ENCODE data around the gene DPYSL4.

Gene DPYSL4

DNA sequence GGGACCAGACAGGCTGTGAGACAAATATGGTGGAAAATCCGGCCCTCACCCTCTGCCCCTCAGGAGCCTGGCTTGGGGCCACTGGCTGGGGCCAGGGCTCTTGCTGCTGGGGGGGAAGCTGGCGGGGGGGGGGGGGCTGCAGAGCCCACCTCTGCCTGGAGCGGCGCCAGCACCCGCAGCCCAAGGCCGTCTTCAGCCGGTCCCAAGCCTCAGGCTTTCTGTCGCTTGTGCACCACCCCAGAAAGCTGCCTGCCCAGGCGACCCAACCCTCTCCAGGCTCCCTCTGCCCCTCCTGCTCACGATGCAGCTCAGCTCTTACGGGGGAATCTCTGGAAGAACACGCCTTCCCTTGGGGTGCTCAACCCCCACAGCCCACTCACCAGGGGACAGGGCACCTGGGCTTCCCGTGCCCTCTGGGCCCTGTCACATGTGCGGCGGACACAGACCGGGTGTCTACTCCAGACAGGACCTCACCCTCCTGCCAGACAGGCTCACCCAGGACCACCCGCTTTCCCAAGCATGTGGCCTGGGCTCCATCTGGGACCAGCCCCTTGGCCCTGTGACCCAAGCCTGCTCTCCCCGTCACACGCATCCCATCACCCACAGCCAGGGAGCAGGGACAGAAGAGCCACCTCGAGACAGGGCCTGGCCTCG lies 43.9 kb downstream of the DPYSL4 start:
- DNase-seq, result no peak

DNA sequence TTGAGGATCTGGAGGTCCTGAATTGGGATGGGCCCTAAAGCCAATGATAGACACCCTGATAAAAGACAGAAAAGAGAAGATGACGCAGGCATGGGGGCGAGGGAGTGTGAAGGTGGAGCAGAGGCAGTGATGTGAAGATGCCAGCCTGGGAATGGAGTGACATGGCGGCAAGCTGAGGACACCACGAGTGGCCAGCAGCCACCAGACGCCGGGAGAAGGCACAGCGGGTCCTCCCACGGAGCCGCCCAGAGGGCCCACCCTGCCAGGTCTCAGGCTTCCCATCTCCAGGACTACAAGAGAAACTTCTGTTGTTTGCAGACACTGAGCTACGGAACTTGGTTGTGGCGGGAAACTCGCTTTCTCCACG lies 44.9 kb downstream of the DPYSL4 start:
- DNase-seq, result no peak

DNA sequence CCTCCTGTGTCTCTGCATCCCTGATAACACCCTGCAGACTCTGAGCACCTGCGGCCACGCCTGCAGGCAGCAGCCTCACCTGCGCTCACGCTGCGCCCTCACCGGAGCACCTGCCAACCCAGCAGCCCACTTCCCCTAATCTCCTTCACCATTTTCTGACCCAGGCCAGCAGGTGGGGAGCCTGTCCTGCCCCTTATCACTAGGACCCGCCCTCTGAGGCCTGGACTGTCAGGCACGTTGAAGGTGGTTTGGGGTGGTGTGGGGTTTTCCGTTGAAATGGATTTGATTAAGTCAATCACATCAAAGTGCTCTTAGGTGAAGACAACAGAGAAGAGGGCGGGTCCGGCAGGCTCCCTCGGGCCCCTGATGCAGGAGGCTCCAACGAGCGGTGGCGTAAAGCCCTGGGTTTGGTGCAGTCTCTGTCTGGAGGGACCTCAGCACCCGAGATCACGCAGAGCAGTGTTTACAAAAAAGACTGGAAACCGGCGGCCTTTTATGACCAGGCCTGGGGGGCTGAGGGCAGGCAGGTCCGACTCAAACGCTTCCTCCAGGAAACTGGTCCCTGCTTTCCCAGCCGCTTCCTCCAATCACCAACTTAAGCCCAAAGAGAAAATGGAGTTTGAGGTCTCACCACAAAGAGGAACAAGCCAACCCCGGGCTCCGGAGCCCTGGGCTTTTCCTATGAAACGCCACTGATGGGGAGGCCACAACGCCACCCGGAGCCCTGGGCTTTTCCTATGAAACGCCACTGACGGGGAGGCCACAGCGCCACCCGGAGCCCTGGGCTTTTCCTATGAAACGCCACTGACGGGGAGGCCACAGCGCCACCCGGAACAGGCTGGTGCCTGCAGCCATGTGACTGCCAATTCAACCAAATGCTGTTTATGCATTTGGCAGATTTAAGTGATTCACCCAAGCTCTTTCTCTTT lies 45.5 kb downstream of the DPYSL4 start:
- DNase-seq, result no peak

GRCh38 chr10:132232981-132233380 lies 46.2 kb downstream of the DPYSL4 start:
- DNase-seq, result no peak

- no peak for DNase-seq
Observed at GRCh38 chr10:132233501-132234085, 46.8 kb downstream of the DPYSL4 start.

DNA sequence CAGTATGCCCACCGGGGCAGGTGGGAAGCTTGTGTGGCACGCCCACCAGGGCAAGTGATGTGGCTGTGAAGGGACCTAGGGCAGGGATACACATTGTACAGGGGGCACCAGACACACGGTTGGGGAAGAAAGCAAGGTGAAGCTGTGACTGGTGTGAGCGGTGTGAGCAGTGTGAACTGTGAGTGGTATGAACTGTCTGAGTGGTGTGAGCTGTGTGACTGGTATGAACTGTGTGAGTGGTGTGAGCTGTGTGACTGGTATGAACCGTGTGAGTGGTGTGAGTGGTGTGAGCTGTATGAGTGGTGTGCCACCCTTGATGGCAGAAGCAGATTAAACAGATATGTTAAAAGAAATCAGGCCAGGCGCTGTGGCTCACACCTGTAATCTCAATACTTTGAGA lies 48.1 kb downstream of the DPYSL4 start:
- no peak for DNase-seq

DNA sequence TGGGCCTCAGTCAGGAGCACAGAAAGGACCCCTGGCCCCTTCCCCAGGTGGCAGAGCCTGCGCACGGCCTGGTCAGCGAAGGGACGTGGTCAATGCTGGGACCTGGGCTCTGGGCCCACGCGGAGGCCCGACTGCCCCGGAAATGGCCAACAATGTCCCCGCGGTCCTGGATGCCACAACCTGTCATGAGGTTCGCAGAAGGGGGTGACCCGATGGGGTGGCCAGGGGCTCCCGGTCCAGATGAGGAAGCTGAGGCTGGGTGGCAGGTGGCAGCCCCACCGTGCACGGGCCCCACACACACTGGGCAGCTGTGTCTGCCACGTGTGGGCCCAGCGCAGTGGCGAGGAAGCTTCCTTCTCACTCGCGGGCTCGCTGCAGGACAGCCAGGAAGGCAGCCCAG lies 49.4 kb downstream of the DPYSL4 start:
- no peak for DNase-seq

DNA sequence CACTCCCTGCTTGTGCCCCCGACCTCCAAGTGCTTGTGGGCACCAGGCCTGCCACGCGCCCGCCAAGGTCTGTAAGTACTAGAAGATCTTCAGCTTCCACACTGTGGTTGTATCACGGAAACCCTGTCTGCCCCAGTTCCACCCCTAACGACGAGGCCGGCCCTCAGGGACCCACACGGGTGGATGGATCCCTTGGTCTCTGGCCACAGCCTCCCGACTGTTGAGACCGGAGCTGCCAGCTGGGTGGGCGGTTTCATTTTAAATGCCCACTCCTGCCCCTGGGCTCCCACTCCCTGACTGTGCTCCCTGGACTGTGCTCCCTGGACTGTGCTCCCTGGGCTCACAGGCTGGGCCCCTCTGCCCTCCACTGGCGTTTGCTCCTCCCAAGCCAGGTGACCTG lies 50.1 kb downstream of the DPYSL4 start:
- no peak for DNase-seq

DNA sequence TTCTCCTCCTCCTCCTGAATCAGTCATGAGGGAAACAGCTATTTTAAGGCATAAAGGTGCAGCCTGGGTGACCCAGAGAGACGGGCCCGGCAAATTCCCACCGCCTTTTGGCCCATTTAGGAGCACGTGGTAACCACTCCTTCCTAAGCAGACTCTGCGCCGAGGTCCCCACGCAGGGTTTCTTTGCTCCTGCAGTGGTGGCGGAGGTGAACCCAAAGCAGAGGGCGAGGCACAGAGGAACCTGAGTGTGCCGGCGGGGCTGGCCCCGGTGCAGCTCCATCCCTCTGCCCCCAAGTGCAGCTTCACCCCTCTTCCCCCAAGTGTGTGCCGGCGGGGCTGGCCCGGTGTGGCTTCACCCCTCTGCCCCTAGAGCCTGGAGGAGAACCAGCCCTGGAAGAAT lies 50.6 kb downstream of the DPYSL4 start:
- no peak for DNase-seq

DNA sequence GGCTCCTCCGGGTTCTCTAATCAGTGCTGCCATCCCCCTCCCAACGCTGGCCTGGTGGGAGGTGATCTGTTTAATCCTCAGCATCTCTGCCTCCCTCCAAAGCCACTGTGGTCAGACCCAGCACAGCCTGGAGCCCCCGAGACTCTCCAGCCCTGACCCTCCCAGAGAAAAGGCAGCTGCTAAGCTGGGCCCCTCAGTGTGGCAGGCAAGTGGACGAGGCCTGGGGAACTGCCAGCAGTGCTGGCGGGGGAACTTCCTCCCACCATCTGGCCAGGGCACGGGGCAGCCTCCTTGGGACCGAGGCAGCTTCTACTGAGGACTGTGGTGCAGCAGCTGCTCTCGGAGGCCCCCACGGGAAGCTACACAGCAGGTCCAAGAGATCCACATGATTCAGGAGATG lies 51.1 kb downstream of the DPYSL4 start:
- DNase-seq, result no peak

- DNase-seq, result no peak
Observed at GRCh38 chr10:132238371-132239125, 51.8 kb downstream of the DPYSL4 start.

- DNase-seq, result no peak
Observed at GRCh38 chr10:132239126-132240031, 52.6 kb downstream of the DPYSL4 start.

- no peak for DNase-seq
Observed at GRCh38 chr10:132240156-132240555, 53.4 kb downstream of the DPYSL4 start.

- DNase-seq, result no peak
Observed at GRCh38 chr10:132240581-132240980, 53.8 kb downstream of the DPYSL4 start.

- DNase-seq, result no peak
Observed at GRCh38 chr10:132241086-132241485, 54.3 kb downstream of the DPYSL4 start.

DNA sequence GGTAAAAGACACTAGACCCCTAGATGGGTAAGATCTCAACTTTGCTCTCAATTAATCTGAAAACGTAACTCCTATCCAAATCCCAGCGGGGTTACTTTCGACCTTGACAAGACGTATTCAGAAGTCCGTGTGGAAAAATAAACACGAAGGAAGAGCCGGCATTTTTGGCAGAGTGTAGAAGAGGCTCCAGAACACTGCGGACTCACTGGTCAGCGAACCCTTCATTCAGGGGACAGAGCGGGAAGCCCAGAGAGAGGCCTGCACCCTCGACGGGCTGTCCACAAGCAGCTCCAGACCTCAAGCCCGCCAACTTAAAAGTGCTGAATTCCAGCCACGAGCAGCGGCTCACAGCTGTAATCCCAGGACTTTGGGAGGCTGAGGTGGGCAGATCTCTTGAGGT lies 54.7 kb downstream of the DPYSL4 start:
- no peak for DNase-seq

GRCh38 chr10:132242103-132242840 lies 55.5 kb downstream of the DPYSL4 start:
- DNase-seq, result no peak

DNA sequence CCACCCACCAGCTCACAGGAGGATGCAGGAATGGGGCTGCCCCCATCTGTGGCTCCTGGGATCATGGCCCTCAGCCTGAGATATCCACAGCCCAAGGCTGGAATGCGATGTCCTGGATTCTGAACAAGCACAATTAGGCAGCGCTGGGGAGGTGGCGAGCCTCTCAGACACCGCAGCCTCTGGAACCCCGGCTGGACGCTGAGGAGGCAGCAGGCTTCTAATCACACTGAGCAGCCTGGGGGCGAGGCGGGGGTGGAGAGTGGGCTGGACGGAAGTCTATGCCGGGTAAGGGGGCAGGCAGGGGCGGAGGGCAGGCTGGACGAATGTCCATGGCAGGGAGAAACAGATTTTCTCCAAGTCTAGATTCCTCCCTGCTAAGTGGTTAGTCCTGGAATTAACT lies 56.4 kb downstream of the DPYSL4 start:
- DNase-seq, result no peak

GRCh38 chr10:132243626-132244025 lies 56.9 kb downstream of the DPYSL4 start:
- DNase-seq, result no peak

DNA sequence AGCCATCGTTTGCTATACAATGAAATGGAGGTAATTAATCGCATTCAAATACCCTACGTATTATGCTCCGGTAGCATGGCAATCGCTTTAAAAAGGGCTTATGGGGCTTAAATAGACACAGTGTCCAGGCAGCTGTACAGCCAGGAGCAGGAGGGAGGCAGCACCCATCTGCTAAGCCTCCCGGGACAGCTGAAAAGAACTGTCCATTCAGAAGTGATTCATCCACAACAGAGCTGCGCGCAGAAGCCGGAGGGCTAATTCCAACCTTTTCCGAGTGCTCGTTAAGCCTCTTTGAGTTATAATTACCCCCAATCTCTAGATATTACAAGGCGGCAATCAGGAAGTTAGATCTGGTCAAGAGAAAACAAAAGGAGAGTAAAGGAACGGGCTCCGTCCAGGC lies 58.3 kb downstream of the DPYSL4 start:
- DNase-seq, result no peak

- no peak for DNase-seq
Observed at GRCh38 chr10:132246296-132246695, 59.5 kb downstream of the DPYSL4 start.

- no peak for DNase-seq
Observed at GRCh38 chr10:132247943-132248342, 61.2 kb downstream of the DPYSL4 start.
